HG02571 (cell line): ENCODE measurements around the gene TNIK.

ENCODE experiments used
- ATAC-seq: cut with Tn5 transposase; IDR thresholded peaks from one replicate; pipeline ENCODE4 v1.9.1; 2021; ENCODE audit warnings: mild to moderate bottlenecking, moderate library complexity; ENCODE audit not compliant: unreplicated experiment

Gene TNIK

GRCh38 chr3:171420667-171421066 lies 39.5 kb downstream of the TNIK start:
- ATAC-seq = no peak

GRCh38 chr3:171419457-171419856 lies 40.7 kb downstream of the TNIK start:
- ATAC-seq = no peak

GRCh38 chr3:171417813-171418212 lies 42.4 kb downstream of the TNIK start:
- ATAC-seq = no peak

- ATAC-seq = no peak
Measured at GRCh38 chr3:171417137-171417536, 43.1 kb downstream of the TNIK start.

- no peak for ATAC-seq
Measured at GRCh38 chr3:171416666-171417065, 43.5 kb downstream of the TNIK start.

- no peak for ATAC-seq
Measured at GRCh38 chr3:171416061-171416460, 44.1 kb downstream of the TNIK start.

GRCh38 chr3:171415070-171415469 lies 45.1 kb downstream of the TNIK start:
- ATAC-seq = no peak

- no peak for ATAC-seq
Measured at GRCh38 chr3:171412473-171412872, 47.7 kb downstream of the TNIK start.

- no peak for ATAC-seq
Measured at GRCh38 chr3:171412054-171412453, 48.2 kb downstream of the TNIK start.

GRCh38 chr3:171410186-171410585 lies 50.0 kb downstream of the TNIK start:
- ATAC-seq = no peak

GRCh38 chr3:171407759-171408158 lies 52.4 kb downstream of the TNIK start:
- ATAC-seq = no peak

GRCh38 chr3:171404376-171404967 lies 55.7 kb downstream of the TNIK start:
- no peak for ATAC-seq

- no peak for ATAC-seq
Measured at GRCh38 chr3:171402281-171402680, 57.9 kb downstream of the TNIK start.

GRCh38 chr3:171401432-171401831 lies 58.8 kb downstream of the TNIK start:
- no peak for ATAC-seq

- no peak for ATAC-seq
Measured at GRCh38 chr3:171399842-171400241, 60.4 kb downstream of the TNIK start.

GRCh38 chr3:171398343-171398742 lies 61.9 kb downstream of the TNIK start:
- ATAC-seq = no peak

GRCh38 chr3:171397089-171397488 lies 63.1 kb downstream of the TNIK start:
- ATAC-seq = no peak

GRCh38 chr3:171396048-171396447 lies 64.2 kb downstream of the TNIK start:
- ATAC-seq = no peak

GRCh38 chr3:171393032-171393744 lies 67.0 kb downstream of the TNIK start:
- no peak for ATAC-seq

- no peak for ATAC-seq
Measured at GRCh38 chr3:171391432-171391831, 68.8 kb downstream of the TNIK start.

- ATAC-seq = no peak
Measured at GRCh38 chr3:171390051-171390941, 69.9 kb downstream of the TNIK start.

GRCh38 chr3:171389491-171389890 lies 70.7 kb downstream of the TNIK start:
- no peak for ATAC-seq
